Mesothelial cell of epicardium (in vitro differentiated cells): ENCODE measurements around the gene CARMIL3. TPM values are rescaled to one million over a fixed set of nuclear protein-coding genes. Genes with fewer than 3 reads are reported as not detected.

Source experiments
- DNase-seq, 2 experiments: peaks; one replicate each; pipeline ENCODE4 v3.0.0; 2021; ENCODE audit warnings: low spot score in 2 of 2; ENCODE audit not compliant: unreplicated experiment in 2 of 2
- H3K27ac Mint-ChIP-seq: 2 replicates; pipeline ENCODE4 v1.8.0; 2021; ENCODE audit warnings: mixed read lengths
- H3K27me3 Mint-ChIP-seq: 2 replicates; pipeline ENCODE4 v1.8.0; 2021; ENCODE audit warnings: low read depth, mixed read lengths
- H3K36me3 Mint-ChIP-seq: 2 replicates; pipeline ENCODE4 v1.8.0; 2021; ENCODE audit warnings: mixed read lengths
- H3K4me1 Mint-ChIP-seq: 2 replicates; pipeline ENCODE4 v1.8.0; 2021; ENCODE audit warnings: mixed read lengths
- H3K4me3 Mint-ChIP-seq: 2 replicates; pipeline ENCODE4 v1.8.0; 2021; ENCODE audit warnings: mild to moderate bottlenecking, moderate library complexity, mixed read lengths
- H3K9me3 Mint-ChIP-seq: 2 replicates; pipeline ENCODE4 v1.8.0; 2021; ENCODE audit warnings: mixed read lengths
- total RNA-seq: library from RNA; stranded (reverse); gene quantifications from 3 replicates; pipeline ENCODE4 v1.2.1, GENCODE V29; 2021
- TF ChIP-seq, protein P1 (sequence below): fragments of 200-600 bp; sonication (generic); IDR thresholded peaks from one replicate; pipeline ENCODE4 v1.5.0; 2021; ENCODE audit warnings: antibody characterized with exemption; ENCODE audit not compliant: unreplicated experiment

Gene CARMIL3
- total RNA-seq, 1 donor from 2014 or later, result 1.1 TPM

DNA sequence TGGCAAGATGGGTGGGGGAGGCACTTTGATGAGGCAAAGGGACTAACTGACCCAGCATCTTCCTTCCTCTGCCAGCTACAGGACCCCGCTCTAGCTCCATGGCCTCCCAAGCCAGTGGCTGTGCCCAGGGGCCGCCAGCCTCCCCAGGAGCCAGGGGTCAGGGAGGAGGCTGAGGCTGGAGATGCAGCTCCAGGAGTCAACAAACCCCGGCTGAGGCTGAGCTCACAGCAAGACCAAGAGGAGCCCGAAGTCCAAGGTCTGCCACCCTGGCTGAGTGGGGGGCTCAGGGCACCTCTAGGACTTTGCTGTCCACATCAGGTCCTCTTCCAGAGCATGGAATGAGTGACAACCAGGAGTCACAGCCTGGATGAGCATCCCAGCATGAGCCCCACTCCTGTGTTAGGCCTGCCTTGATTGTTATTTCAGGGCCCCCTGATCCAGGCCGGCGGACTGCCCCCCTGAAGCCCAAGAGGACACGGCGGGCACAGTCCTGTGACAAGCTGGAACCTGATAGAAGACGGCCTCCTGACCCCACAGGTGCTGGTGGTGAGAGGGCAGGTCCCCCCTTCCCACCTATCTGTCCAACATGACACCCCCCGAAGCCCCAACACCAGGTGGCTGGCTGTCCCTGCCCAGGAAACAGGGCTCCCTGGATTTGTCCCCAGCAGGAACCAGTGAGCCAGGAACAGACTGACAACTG is 17.1 kb downstream of the CARMIL3 start:
- no peak overlapping the region for H3K27ac Mint-ChIP-seq
- no peak overlapping the region for H3K4me3 Mint-ChIP-seq
- H3K9me3 Mint-ChIP-seq, result no peaks in the 10 kb centered on the region
- TF ChIP-seq, protein P1, sequence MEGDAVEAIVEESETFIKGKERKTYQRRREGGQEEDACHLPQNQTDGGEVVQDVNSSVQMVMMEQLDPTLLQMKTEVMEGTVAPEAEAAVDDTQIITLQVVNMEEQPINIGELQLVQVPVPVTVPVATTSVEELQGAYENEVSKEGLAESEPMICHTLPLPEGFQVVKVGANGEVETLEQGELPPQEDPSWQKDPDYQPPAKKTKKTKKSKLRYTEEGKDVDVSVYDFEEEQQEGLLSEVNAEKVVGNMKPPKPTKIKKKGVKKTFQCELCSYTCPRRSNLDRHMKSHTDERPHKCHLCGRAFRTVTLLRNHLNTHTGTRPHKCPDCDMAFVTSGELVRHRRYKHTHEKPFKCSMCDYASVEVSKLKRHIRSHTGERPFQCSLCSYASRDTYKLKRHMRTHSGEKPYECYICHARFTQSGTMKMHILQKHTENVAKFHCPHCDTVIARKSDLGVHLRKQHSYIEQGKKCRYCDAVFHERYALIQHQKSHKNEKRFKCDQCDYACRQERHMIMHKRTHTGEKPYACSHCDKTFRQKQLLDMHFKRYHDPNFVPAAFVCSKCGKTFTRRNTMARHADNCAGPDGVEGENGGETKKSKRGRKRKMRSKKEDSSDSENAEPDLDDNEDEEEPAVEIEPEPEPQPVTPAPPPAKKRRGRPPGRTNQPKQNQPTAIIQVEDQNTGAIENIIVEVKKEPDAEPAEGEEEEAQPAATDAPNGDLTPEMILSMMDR, result no peak
- no peaks in the 10 kb centered on the region for H3K4me1 Mint-ChIP-seq
- no peaks in the 10 kb centered on the region for H3K36me3 Mint-ChIP-seq
- peaks cover 37% of the 10 kb centered on the region for H3K27me3 Mint-ChIP-seq
- DNase-seq, result no peak

DNA sequence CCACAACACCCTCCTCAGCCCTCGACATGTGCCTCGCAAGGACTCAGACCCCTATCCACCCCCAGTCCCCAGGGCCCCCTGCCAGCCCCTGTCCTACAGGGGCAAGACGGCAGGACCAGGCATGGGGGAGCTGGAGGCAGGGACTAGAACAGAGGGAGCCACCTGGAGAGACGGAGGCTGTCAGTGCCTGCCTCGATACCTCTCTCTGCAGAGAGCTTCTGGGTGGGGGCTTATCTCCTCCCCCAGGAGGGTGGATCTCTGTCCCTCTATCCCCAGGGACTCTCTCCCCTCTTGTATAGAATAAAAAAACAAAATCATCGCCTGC is 17.6 kb downstream of the CARMIL3 start:
- Mint-ChIP-seq H3K27me3 (peaks cover 37% of the 10 kb centered on the region), H3K4me3 (no peak overlapping the region), H3K4me1 (no peaks in the 10 kb centered on the region), H3K9me3 (no peaks in the 10 kb centered on the region), H3K36me3 (no peaks in the 10 kb centered on the region), H3K27ac (no peak overlapping the region)
- TF ChIP-seq, protein P1, result no peak
- DNase-seq, result no peak

DNA sequence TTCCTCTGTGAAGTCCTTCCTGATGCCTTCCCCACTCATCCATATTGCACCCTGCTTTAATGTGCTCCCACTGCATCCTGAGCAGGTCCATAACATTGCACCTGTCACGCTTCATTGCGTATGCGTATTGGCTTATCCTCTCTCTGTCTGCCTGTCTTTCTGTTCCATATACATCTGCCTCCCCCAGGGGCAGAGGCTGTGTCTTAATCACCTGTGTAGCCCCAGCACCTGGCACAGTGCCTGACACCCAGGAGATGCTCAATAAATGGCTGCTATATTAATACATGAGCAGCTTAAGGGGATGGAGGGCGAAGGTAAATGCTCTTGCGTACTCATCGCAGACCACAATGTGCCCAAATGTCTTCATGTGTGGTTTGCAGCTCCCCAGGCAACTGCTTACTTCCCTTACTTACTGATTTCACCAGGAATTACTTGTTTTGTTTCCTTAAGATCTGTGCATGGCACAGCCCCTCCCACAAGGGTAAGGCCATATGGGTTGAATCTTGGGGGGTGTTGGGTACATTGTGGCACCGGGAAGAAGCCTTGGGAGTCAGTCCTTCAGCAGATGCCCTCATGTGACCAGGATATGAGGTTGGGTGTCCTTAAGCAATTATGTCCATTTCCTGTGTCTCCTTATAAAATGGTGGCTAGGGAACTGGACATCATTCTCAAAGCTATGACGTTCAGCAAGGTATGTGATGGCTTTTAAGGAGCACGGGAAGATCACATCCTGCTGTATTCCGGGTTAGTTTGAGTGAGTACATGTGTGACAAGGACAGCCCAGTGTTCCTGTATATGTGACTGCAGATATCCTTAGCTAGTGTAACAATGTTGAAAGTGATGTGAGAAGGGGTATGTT is 18.7 kb downstream of the CARMIL3 start:
- Mint-ChIP-seq H3K4me1 (no peaks in the 10 kb centered on the region), H3K4me3 (no peak overlapping the region), H3K36me3 (no peaks in the 10 kb centered on the region), H3K27ac (no peak overlapping the region), H3K27me3 (peaks cover 32% of the 10 kb centered on the region), H3K9me3 (no peaks in the 10 kb centered on the region)
- TF ChIP-seq, protein P1, result no peak
- DNase-seq, result no peak

DNA sequence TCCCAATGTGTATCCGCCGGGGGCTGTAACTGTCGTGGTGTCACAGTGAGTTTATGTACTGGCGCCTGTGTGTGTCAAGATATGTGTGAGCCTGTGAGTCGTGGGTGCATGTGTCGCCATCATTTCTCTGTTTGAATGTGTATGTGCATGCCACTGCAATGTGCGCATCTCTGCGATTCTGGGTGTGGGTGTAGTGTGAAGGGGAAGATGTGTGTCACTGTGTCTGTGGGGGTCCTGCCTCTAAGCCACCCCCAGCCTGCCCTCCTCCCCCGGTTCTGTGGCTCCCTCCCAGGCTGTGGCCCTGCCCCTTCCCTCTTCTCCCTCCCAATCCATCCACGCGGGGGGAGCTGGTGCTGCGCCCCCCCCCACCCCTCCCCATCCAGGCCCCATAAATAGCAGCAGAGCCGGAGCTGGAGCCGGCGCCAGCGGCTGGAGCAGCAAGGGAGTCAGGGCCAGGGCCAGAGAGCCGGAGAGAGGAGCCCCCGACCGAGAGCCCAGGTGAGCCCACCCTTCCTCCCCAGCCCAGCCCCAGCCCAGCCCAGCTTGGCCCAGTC is 19.4 kb downstream of the CARMIL3 start, which contains the start of gene CPNE6:
Gene CPNE6 (plus strand): TSS at position 419 of the 554 bp plus-strand sequence. CDS start 1,375 bp downstream, outside the sequence.
- TF ChIP-seq, protein P1, result no peak
- DNase-seq, result no peak
- Mint-ChIP-seq H3K36me3 (no peaks in the 10 kb centered on the region), H3K27ac (no peak within 1 kb of the TSS), H3K9me3 (no peaks in the 10 kb centered on the region), H3K27me3 (peaks cover 32% of the 10 kb centered on the region), H3K4me3 (no peak within 1 kb of the TSS), H3K4me1 (no peaks in the 10 kb centered on the region)

DNA sequence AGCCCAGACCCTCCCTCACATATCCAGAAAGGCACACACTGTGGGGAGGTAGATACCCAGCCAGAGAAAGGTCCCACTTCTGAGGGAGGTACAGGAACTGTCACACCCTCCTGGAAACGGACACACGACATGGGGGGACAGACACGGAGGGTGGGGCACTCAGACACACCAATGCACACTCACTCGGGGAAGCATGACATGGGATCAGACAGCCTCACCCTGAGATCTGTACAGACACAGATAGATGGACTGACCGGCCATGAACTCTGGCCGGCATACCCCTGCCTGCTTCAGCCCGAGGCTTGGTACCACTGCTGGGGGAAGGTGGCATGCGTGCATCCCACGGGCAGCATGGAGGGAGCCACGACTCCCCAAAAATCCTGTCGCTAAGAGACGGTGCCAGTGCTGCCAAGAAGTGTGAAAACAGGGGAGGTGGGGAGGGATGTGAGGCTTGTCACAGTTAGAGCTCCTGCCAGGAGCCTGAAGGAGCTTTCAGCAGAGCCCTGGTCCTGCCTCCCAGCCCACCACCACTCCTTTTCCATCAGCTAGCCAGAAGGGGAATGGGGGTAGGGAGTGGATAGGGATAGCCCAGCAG is 20.1 kb downstream of the CARMIL3 start:
- TF ChIP-seq, protein P1, result no peak
- Mint-ChIP-seq H3K27ac (no peak overlapping the region), H3K4me3 (no peak overlapping the region), H3K36me3 (no peaks in the 10 kb centered on the region), H3K4me1 (no peaks in the 10 kb centered on the region), H3K27me3 (peaks cover 33% of the 10 kb centered on the region), H3K9me3 (no peaks in the 10 kb centered on the region)
- DNase-seq, result no peak
